Mesenchymal stem cell (in vitro differentiated cells and primary cell): ENCODE data around the gene SMARCC1.
A peak's percentile ranks its signal among the peaks of the same experiment; 100 is the strongest.

Experiments used
- DNase-seq: peaks from one replicate; pipeline ENCODE4 v3.0.0-alpha.2; 2013
- H2AFZ ChIP-seq: one replicate; pipeline ENCODE4 v1.6.1; 2013; ENCODE audit warnings: low read depth, mild to moderate bottlenecking, control low read depth, inconsistent platforms, low read length, moderate library complexity
- H2AK5ac ChIP-seq: 2 replicates; pipeline ENCODE4 v1.6.1; 2013; ENCODE audit warnings: low read length, moderate library complexity, mild to moderate bottlenecking, inconsistent platforms; ENCODE audit not compliant: severe bottlenecking
- H2BK120ac ChIP-seq: one replicate; pipeline ENCODE4 v1.6.1; 2013; ENCODE audit warnings: low read depth, mild to moderate bottlenecking, inconsistent platforms, low read length, moderate library complexity
- H2BK12ac ChIP-seq, 2 experiments: one replicate each; pipeline ENCODE4 v1.6.1; 2013; ENCODE audit warnings: inconsistent platforms in 2 of 2, low read length in 2 of 2, mild to moderate bottlenecking in 2 of 2, moderate library complexity in 2 of 2, control low read depth in 1 of 2
- H2BK15ac ChIP-seq: one replicate; pipeline ENCODE4 v1.6.1; 2013; ENCODE audit warnings: mild to moderate bottlenecking, low read depth, inconsistent platforms; ENCODE audit not compliant: poor library complexity, severe bottlenecking
- H2BK5ac ChIP-seq: 2 replicates; pipeline ENCODE4 v1.6.1; 2013; ENCODE audit warnings: low read depth, mild to moderate bottlenecking, low read length, control low read depth, inconsistent platforms; ENCODE audit not compliant: poor library complexity, severe bottlenecking
- H3K14ac ChIP-seq, 2 experiments: one replicate each; pipeline ENCODE4 v1.6.1; 2013; ENCODE audit warnings: inconsistent platforms in 2 of 2, low read length in 2 of 2, control low read depth in 1 of 2, mild to moderate bottlenecking in 1 of 2, moderate library complexity in 1 of 2
- H3K18ac ChIP-seq, 2 experiments: one replicate each; pipeline ENCODE4 v1.6.1; 2013; ENCODE audit warnings: inconsistent platforms in 2 of 2, low read length in 2 of 2, control low read depth in 1 of 2, low read depth in 1 of 2, mild to moderate bottlenecking in 1 of 2
- H3K23ac ChIP-seq, 2 experiments: one replicate each; pipeline ENCODE4 v1.6.1; 2013; ENCODE audit warnings: inconsistent platforms in 2 of 2, low read length in 2 of 2, mild to moderate bottlenecking in 2 of 2, moderate library complexity in 2 of 2, control low read depth in 1 of 2
- H3K27ac ChIP-seq: 2 replicates; pipeline ENCODE4 v1.5.1; 2013; ENCODE audit warnings: mild to moderate bottlenecking, moderate library complexity, low read length, control low read depth, inconsistent platforms; ENCODE audit not compliant: poor library complexity, severe bottlenecking
- H3K27me3 ChIP-seq, 2 experiments: 2 replicates each; pipeline versions ENCODE4 v1.6.1 to v1.7.0; 2013; ENCODE audit warnings: low read length in 2 of 2, mild to moderate bottlenecking in 2 of 2, moderate library complexity in 2 of 2, control low read depth in 1 of 2, inconsistent platforms in 1 of 2; ENCODE audit not compliant: control insufficient read depth in 1 of 2, insufficient read depth in 1 of 2
- H3K36me3 ChIP-seq, 2 experiments: 2 replicates each; pipeline versions ENCODE4 v1.6.1 to v1.7.0; 2013; ENCODE audit warnings: low read length in 2 of 2, control low read depth in 1 of 2, inconsistent platforms in 1 of 2, low read depth in 1 of 2, mild to moderate bottlenecking in 1 of 2; ENCODE audit not compliant: insufficient read depth in 2 of 2, control insufficient read depth in 1 of 2
- H3K4ac ChIP-seq, 2 experiments: one replicate each; pipeline ENCODE4 v1.6.1; 2013; ENCODE audit warnings: inconsistent platforms in 2 of 2, low read length in 2 of 2, mild to moderate bottlenecking in 2 of 2, moderate library complexity in 2 of 2, control low read depth in 1 of 2, low read depth in 1 of 2
- H3K4me1 ChIP-seq: 2 replicates; pipeline ENCODE4 v1.6.1; 2013; ENCODE audit warnings: low read depth, low read length, control low read depth; ENCODE audit not compliant: control insufficient read depth, insufficient read depth
- H3K4me2 ChIP-seq: 2 replicates; pipeline ENCODE4 v1.6.1; 2013; ENCODE audit warnings: low read length, mild to moderate bottlenecking, inconsistent platforms; ENCODE audit not compliant: poor library complexity, severe bottlenecking
- H3K4me3 ChIP-seq, 2 experiments: 2 replicates each; pipeline versions ENCODE4 v1.5.1 to v1.7.0; 2013; ENCODE audit warnings: low read length in 2 of 2, mild to moderate bottlenecking in 2 of 2, control low read depth in 1 of 2, low read depth in 1 of 2; ENCODE audit not compliant: insufficient read depth in 1 of 2
- H3K79me1 ChIP-seq: replicated peaks from 2 replicates; pipeline ENCODE4 v1.6.1; 2013; ENCODE audit warnings: mild to moderate bottlenecking, control low read depth, low read length, inconsistent platforms; ENCODE audit not compliant: poor library complexity, severe bottlenecking
- H3K9ac ChIP-seq: 2 replicates; pipeline ENCODE4 v1.7.0; 2013; ENCODE audit warnings: mild to moderate bottlenecking, low read length, moderate library complexity
- H3K9me3 ChIP-seq: 2 replicates; pipeline ENCODE4 v1.7.0; 2013; ENCODE audit warnings: mild to moderate bottlenecking, low read length; ENCODE audit not compliant: control insufficient read depth
- H4K8ac ChIP-seq: one replicate; pipeline ENCODE4 v1.6.1; 2013; ENCODE audit warnings: inconsistent platforms, mild to moderate bottlenecking, low read length, moderate library complexity
- H4K91ac ChIP-seq: one replicate; pipeline ENCODE4 v1.6.1; 2013; ENCODE audit warnings: mild to moderate bottlenecking, low read length, inconsistent platforms
- WGBS: methylation state at CpG from one replicate; pipeline ENCODE4 v1.1.7; 2013; ENCODE audit warnings: mixed read lengths; 5-methylcytosine and 5-hydroxymethylcytosine counted together

SMARCC1 gene

DNA sequence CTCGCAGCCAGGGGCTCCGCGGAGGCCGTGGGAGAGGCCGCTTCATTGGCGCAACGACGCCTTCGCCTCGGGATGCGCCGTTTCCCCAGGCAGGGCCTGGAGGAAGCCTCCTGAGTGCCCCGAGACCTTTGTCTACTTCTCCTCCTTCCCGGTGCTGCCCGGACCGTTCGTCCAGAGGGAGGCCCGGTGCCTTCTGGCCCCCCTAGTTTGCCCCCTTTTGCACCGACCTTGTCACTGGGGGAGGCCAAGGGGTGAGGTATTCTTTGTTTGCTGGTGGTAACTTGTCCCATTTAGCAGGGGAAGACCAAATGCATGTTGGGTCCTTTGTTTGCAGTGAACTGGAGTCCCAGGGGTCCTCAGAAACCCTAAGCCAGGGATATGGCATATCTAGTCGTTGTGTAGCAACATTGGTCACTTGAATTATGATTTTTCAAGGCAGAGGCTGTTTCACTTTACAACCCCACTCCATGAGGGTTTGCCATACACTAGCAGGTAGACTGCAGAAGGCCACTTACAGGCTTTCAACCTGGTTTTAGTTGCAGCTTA lies 21.9 kb upstream of the SMARCC1 start:
- Histone ChIP-seq H3K9ac (peak overlapping the region; percentile 98), H3K79me1 (peaks cover 5% of the 10 kb centered on the region), H3K27ac (peak overlapping the region; percentile 83), H2AFZ (peak overlapping the region; percentile 98), H2BK120ac (no peak overlapping the region), H3K36me3 (peaks cover 11 to 18% of the 10 kb centered on the region in 2 experiments), H3K4me3 (peak overlapping the region; percentile 89 to 99), H2BK15ac (no peak overlapping the region), H4K8ac (peak overlapping the region; percentile 4), H3K4ac (peak overlapping the region; percentile 7 to 96), H3K9me3 (no peaks in the 10 kb centered on the region), H3K23ac (peak overlapping the region in 1 of 2 experiments; percentile 94), H3K4me1 (peaks cover 3% of the 10 kb centered on the region), H2AK5ac (no peak overlapping the region), H3K14ac (peak overlapping the region in 1 of 2 experiments; percentile 98), H3K4me2 (peak overlapping the region; percentile 81), H2BK5ac (no peak overlapping the region), H3K27me3 (no peaks in the 10 kb centered on the region), H4K91ac (peak overlapping the region; percentile 6), H3K18ac (peak overlapping the region; percentile 9 to 95), H2BK12ac (peak overlapping the region in 1 of 2 experiments; percentile 63)
- DNase-seq = no peak
- 1% methylated on average over 19 of the region's 20 CpGs for WGBS

DNA sequence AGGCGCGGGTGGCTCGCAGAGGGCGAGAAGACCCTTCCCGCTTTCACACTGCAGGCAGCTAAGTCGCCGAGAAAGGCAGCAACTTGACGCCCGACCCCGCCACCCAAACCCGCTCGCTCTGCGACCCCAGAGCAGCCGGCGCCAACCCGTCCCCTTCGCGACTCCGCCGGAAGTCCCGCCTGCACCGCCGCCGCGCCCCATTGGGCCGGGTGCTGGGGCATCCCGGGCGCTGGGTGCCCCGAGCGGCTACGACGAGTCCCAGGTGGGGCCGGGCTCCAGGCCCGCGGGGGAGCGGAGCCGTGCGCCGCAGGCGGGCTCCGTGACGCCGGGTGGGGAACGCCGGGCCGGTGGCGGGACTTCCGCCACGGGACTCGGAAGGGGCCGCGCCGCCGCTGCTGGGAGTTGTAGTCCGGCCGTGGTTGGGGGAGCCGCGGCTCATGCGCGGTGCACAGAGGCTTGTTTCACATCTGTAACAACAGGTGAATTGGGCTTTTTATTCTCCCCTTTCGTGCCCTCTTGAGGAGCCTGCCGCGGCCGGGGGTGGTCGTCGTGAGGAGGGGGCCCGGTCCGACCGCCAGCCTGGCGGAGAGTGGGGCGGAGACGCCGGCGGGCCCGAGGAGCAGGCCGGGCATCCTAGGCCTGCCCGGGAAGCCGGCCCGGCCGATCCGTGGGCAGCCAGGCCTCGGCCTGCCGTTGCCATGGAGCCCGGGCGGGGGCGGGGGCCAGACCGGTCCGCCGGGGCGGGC lies 21.2 kb upstream of the SMARCC1 start, which contains the start of gene DHX30:
Gene DHX30 (plus strand): TSS at position 405 of the 746 bp plus-strand sequence. CDS start 7,546 bp downstream, outside the sequence.
- Histone ChIP-seq H3K4me1 (peaks cover 3% of the 10 kb centered on the region), H3K79me1 (peaks cover 5% of the 10 kb centered on the region), H3K9me3 (no peaks in the 10 kb centered on the region), H2BK12ac (peak within 1 kb of the TSS in 1 of 2 experiments; percentile 63), H2AK5ac (no peak within 1 kb of the TSS), H3K4me2 (peak within 1 kb of the TSS; percentile 81), H3K27me3 (no peaks in the 10 kb centered on the region), H3K9ac (peak within 1 kb of the TSS; percentile 98), H2BK15ac (peak within 1 kb of the TSS; percentile 96), H2BK5ac (peak within 1 kb of the TSS; percentile 99), H4K8ac (peak within 1 kb of the TSS; percentile 98), H3K18ac (peak within 1 kb of the TSS; percentile 91 to 97), H3K14ac (peak within 1 kb of the TSS in 1 of 2 experiments; percentile 98), H3K23ac (peak within 1 kb of the TSS in 1 of 2 experiments; percentile 94), H2BK120ac (peak within 1 kb of the TSS; percentile 97), H2AFZ (peak within 1 kb of the TSS; percentile 98), H4K91ac (peak within 1 kb of the TSS; percentile 87), H3K4me3 (peak within 1 kb of the TSS; percentile 89 to 99), H3K4ac (peak within 1 kb of the TSS; percentile 79 to 96), H3K27ac (peak within 1 kb of the TSS; percentile 98), H3K36me3 (peaks cover 7 to 13% of the 10 kb centered on the region in 2 experiments)
- DNase-seq = peak; percentile 90
- WGBS = under 1% methylated on average over 68 of the region's 90 CpGs

- H3K18ac ChIP-seq = no peak overlapping the region
- no peak overlapping the region for H3K4ac ChIP-seq
- no peak overlapping the region for H4K8ac ChIP-seq
- H2AFZ ChIP-seq = no peak overlapping the region
- no peak overlapping the region for H3K27ac ChIP-seq
- no peak overlapping the region for H2BK120ac ChIP-seq
- no peaks in the 10 kb centered on the region for H3K9me3 ChIP-seq
- H3K14ac ChIP-seq = no peak overlapping the region
- peaks cover 3% of the 10 kb centered on the region for H3K4me1 ChIP-seq
- no peaks in the 10 kb centered on the region for H3K27me3 ChIP-seq
- no peak overlapping the region for H3K4me3 ChIP-seq
- no peak overlapping the region for H3K9ac ChIP-seq
- H3K36me3 ChIP-seq = no peaks in the 10 kb centered on the region
- no peak overlapping the region for H3K4me2 ChIP-seq
- DNase-seq = no peak
- H4K91ac ChIP-seq = no peak overlapping the region
- no peak overlapping the region for H3K23ac ChIP-seq
- no peak overlapping the region for H2BK5ac ChIP-seq
- H2BK12ac ChIP-seq = no peak overlapping the region
- WGBS = 83% methylated on average over 4 of the region's 4 CpGs
- H2AK5ac ChIP-seq = no peak overlapping the region
- no peaks in the 10 kb centered on the region for H3K79me1 ChIP-seq
- H2BK15ac ChIP-seq = no peak overlapping the region
These were observed 18.0 kb upstream of the SMARCC1 start for GRCh38 chr3:47799733-47800132.

DNA sequence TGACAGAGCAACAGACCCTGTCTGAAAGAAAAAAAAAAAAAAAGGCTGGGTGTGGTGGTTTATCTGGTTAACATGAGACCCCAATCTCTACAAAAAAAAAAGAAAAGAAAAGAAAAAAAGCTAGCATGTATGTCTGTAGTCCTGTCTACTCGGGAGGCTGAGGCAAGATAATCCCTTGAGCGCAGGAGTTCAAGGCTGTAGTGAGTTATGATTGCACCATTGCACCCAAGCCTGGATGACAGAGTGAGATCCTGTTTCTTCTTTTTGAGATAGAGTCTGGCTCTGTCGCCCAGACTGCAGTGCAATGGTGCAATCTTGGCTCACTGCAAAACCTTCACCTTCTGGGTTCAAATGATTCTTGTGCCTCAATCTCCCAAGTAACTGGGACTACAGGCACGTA lies 12.9 kb upstream of the SMARCC1 start:
- H3K9me3 ChIP-seq = no peaks in the 10 kb centered on the region
- H2AFZ ChIP-seq = no peak overlapping the region
- no peak overlapping the region for H3K27ac ChIP-seq
- H4K8ac ChIP-seq = no peak overlapping the region
- H2BK15ac ChIP-seq = no peak overlapping the region
- H4K91ac ChIP-seq = no peak overlapping the region
- no peak overlapping the region for H3K23ac ChIP-seq
- no peaks in the 10 kb centered on the region for H3K36me3 ChIP-seq
- no peak overlapping the region for H3K9ac ChIP-seq
- H2AK5ac ChIP-seq = no peak overlapping the region
- no peak overlapping the region for H2BK120ac ChIP-seq
- no peak overlapping the region for H3K4ac ChIP-seq
- no peaks in the 10 kb centered on the region for H3K79me1 ChIP-seq
- no peak overlapping the region for H2BK12ac ChIP-seq
- no peaks in the 10 kb centered on the region for H3K4me1 ChIP-seq
- H3K18ac ChIP-seq = no peak overlapping the region
- H3K27me3 ChIP-seq = no peaks in the 10 kb centered on the region
- no peak for DNase-seq
- no peak overlapping the region for H3K4me3 ChIP-seq
- WGBS = 93% methylated on average over 4 of the region's 4 CpGs
- H3K4me2 ChIP-seq = no peak overlapping the region
- no peak overlapping the region for H2BK5ac ChIP-seq
- H3K14ac ChIP-seq = no peak overlapping the region
